HG03354 (cell line): ENCODE measurements around the gene WFS1.

Experiments used
- ATAC-seq: cut with Tn5 transposase; IDR thresholded peaks from one replicate; pipeline ENCODE4 v1.9.1; 2021; ENCODE audit warnings: mild to moderate bottlenecking; ENCODE audit not compliant: unreplicated experiment, poor library complexity, severe bottlenecking

The WFS1 gene

DNA sequence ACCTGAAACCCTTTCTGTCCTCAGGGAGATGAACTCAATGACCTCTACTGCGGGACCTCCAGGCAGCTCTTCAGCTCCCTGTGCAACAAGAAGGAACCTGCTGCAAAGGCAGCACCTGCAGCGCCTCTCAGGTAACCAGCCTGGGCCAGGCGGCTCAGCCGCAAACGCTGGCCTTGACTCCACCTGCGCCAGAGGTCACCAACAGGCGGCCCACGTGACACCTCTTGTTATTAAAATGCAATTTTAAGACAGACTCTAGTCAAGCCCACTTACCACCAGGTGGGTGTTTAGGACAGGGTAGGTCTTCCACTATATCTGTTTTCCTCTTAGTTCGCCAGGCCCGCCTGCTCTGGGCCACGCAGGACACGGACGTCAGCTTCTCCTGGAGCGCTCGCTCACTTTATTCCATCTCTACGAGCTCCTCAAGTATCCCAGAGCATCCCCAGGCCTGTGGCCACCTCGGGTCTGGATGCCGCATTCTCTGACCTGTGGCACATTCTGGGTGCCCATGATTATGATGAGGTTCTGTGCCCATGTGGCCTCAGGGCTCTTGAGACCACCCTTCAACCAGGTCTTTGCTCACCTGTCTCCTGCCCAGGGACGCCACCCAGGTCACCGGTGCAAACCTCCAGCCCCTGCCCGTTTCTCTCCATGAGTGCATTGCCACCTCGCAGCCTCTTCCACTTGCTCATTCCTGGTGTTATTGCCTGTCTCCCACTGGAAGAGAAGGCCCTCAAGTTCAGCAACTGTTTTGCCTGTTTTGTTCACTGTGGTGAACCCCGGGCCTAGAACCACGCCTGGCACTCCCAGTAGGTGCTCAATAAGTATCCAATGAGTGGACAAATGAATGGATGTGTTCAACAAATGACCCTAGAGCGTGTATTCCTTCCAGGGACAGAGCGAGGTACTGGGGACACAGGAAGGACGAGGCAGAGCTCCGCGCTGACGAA, 36.5 kb upstream of the WFS1 start:
- no peak for ATAC-seq

DNA sequence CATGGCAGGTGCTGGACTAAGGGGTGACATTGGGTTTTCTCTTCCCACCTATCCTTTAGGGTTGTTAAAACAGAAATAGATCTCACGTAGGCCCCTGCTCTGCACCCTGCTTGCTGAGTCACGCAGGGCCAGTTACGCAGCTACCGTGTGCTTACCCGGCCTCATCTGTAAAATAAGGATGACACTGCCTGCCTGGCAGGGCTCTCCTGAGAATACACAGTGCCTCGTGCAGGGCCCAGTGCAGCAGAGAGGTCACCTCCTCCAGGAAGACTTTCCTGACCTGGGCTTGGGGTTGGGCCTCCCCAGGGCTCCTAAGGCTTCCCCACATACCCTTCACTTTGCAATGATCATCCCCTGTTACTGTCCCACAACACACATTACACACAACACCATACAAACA, 35.7 kb upstream of the WFS1 start:
- ATAC-seq = no peak

DNA sequence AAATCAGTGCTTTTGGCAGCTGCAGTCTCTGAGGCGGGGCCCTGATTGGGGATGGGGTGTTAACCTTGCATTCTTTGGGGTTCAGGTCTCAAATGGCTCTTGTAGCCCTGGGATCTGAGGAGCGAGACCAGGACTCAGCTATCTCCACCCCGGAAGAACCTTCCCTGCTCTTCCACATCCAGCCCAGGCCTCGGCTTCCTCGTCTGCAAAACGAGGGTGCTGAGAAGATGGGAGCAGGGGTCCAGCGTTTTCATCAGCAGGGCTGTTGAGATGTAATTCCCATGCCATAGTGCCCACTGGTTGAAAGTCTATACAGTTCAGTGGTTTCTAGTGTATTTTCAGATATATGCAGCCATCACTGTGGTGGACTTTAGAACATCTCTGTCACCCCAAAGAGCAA, 34.6 kb upstream of the WFS1 start:
- ATAC-seq = no peak

GRCh38 chr4:6235901-6236640, 33.6 kb upstream of the WFS1 start:
- ATAC-seq = no peak

GRCh38 chr4:6236816-6237390, 32.7 kb upstream of the WFS1 start:
- ATAC-seq = no peak

DNA sequence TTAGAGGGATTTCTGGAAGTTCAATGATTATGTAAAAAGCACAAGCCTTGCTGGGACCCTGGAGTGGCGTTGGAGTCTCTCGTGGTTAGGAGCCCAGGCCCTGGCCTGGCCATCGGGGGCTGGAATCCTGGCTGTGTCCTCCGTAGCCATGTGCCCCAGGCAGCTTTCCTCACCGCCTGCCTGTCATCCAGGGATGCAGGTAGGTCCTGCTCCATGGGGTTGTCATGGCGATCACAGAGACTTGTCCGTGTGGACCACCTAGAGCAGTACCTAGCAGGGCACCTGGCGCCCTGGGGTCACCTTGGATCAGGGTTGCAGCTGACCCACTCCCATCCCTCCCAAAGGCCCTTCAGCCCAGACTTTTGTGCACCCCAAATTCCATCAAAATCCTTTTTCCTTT, 30.2 kb upstream of the WFS1 start:
- no peak for ATAC-seq

- ATAC-seq = no peak
Measured at GRCh38 chr4:6239968-6240367, 29.7 kb upstream of the WFS1 start.

DNA sequence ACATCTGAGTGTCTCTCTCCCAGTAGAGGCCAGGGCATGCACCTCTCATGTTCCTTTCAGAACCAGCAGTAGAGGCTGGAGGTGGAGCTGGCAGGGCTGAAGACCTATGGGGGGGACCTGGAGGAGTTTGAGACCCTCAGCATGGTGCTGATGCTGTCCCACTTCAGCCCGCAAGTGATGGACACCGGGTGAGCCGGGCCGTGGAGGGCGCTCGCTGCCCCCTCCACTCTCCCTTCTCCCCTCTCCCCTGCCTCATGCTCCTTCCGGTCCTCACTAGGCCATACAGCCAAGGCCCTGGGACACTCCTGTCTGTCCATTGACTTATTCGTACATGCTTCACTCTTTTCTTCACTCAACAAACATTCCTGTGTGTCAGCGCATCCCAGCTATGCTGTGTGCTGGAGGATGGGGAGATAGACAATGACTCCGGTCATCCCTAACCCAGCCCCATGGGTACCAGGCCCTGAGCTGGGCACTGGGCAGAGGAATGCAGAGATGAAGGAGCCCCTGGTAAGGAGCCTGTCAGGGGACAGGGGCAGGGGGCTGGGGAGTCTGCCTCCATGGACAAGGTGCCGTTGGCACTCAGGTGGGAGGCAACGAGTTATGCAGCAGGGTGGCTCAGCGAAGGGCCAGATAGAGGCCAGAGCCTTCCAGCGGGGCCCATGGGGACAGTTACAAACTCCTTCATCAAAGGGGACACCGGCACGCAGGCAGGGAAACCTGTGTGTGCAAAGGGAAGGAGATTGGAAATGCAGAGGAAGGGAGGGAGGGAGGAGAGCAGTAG, 28.4 kb upstream of the WFS1 start:
- no peak for ATAC-seq

GRCh38 chr4:6242271-6243029, 27.2 kb upstream of the WFS1 start:
- no peak for ATAC-seq

DNA sequence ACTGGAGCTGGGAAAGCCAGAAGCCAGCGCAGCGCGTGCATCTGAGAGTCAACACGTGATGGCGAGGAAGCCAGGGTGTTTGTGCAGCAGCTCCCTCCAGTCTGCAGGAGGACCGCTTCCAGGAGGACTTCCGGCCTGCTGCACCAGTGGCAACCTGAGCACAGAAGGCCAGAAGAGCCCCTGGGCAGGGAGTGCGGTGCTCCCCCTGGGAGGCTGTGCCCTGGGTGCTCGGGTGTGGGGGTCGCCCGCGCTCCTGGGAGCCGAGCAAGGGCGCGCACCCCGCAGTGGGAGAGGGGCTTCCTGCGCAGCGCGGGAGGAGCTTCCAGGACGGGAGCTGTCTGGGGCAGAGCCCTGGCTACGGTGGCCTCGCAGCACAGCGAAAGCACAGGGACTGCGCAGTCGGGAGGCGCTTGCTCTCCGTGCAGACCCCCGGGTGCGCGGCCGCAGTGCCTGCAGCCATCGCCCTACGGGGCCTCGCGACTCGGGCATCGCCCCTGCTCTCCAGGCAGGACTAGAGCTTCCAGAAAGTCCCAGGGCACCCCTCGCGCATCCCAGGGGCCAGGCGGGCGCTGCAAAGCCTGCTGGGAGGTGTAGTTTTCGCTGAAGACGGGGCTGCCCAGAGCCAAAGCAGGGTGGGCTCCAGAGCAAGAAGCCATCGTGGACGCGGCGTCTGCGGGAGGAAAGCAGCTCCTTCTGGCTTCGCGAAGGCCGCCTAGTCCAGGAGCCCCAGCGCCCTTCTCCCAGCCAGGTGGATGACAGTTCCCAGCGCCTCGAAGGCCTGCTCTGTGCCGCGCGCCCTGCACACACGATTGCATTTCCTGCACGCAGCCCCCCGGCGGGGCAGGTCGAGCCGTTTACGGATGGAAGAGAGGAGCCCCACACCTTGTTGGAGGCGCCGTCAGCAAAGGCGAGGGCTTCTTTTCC, 24.1 kb upstream of the WFS1 start:
- no peak for ATAC-seq

- no peak for ATAC-seq
Measured at GRCh38 chr4:6246170-6246634, 23.4 kb upstream of the WFS1 start.

GRCh38 chr4:6248394-6248793, 21.3 kb upstream of the WFS1 start:
- ATAC-seq = no peak

DNA sequence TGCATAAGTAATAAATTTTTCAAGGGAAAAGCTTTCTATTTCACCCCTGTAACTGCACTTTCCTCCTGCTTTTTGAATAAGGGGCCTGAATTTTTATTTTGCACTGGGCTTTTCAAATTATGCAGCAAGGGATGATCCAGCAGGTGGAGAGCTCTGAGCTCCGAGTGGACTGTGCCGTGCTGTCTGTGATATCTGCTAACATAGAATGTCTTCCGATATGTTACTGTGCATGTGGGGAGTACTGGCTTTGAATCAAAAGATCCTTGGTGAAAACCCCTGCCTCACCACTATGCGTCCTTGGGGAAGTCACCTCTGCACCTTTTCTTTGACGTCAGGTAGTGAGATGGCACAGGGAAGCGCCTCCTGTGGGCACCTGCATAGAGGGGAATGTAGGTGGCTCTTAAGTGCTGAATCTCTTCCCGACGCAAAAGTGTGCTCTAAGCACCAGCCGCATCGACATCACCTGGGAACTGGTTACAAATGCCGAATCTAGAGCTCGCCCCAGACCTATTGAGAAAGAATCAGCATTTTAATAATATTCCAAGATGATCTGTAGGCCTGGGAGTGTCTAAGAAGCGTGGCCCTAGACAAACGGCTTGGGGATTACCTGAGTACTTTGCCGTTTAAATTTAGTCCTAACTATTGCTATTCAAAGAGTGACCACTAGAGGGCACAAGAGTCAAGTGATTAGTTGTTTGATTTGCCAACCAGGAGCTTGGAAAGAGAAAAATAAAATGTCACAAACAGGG, 19.2 kb upstream of the WFS1 start:
- ATAC-seq = no peak

DNA sequence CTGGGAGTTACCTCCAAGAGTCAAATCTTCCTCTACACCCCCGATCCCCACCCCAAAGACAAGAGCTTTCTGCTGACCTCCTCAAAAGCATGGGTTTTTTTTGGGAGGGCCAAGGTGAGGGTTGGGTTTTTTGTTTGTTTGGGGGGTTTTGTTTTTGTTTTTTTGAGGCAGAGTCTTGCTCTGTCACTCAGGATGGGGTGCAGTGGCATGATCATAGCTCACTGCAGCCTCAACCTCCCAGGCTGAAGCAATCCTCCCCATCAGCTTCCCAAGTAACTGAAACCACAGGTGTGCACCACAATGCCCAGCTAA, 18.7 kb upstream of the WFS1 start:
- no peak for ATAC-seq

DNA sequence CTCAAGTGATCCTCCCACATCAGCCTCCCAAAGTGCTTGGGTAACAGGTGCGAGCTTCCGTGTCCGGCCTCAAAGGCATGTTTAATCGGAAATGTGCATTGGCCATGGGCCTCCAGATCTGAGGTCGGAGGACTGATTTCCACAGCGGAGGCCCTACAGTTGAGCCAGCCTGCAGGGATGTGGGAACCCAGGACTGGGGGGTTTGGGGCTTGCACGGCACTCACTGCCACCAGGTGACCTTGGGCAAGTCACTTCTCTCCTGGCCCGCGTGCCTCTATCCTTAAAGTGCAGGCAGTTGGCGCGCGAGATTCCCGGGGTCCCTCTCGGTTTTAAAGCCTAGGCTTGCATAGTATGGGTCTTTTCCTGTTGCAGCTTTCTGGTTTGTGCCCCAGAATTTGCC, 18.3 kb upstream of the WFS1 start:
- ATAC-seq = no peak

DNA sequence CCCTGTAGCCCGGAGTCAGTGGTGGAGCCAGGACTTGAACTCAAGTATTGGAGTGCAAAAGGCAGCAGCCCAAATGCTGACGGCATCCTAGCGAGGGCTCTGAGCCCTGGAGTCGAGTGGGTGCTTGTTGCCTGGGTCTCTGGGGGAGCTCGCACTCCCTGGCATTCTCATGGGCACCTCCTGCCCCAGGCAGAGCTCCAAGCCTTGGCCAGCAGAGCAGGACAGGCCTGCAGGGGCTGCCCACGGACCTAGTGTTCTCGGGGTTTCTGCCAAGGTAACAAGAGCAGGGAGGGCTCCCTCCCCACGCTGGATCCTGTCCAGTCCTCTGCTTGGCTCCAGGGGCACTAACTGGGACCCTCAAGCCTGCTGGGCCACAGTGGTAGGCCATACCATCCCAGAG, 17.6 kb upstream of the WFS1 start:
- no peak for ATAC-seq

- ATAC-seq = no peak
Measured at GRCh38 chr4:6253111-6253510, 16.5 kb upstream of the WFS1 start.

DNA sequence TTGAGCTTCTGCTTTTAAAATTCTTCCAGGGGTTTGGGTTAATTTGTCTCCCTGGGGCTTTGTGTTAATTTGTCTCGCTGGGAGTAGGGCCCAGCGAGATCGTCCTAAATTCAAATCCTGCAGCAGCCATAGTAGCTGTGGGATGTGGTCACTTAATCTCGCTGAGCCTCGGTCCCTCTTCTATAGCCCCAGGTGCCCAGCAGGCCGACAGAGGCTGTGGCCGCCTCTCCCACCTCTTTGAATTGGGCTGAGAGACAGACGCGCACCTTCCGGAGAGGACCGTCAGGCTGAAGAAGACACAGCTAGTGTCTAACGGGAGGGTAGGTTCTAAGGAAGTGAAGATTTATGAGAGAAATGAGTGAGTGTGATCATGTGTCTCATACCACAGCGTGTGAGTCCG, 15.7 kb upstream of the WFS1 start:
- no peak for ATAC-seq
